WTC11 (cell line): ENCODE results near the gene ANKRD27.

Experiments
- ATF1 ChIP-seq: sonication (generic); formaldehyde crosslinking; IDR thresholded peaks from 2 replicates; pipeline ENCODE4 v1.8.1; 2023; ENCODE audit warnings: mild to moderate bottlenecking, moderate library complexity, missing genetic modification reagents
- ATF3 ChIP-seq: sonication (generic); formaldehyde crosslinking; conservative IDR thresholded peaks from 2 replicates; pipeline ENCODE4 v1.8.1; 2022; ENCODE audit warnings: mild to moderate bottlenecking, missing genetic modification reagents
- ATF6 ChIP-seq: sonication (generic); formaldehyde crosslinking; IDR thresholded peaks from 2 replicates; pipeline ENCODE4 v1.8.1; 2023; ENCODE audit warnings: mild to moderate bottlenecking, missing genetic modification reagents
- CTCF ChIP-seq: fragments of 200-600 bp; IDR thresholded peaks from 2 replicates; pipeline ENCODE4 v1.8.0; 2022; ENCODE audit warnings: antibody characterized with exemption
- ESRRA ChIP-seq: sonication (generic); formaldehyde crosslinking; IDR thresholded peaks from 2 replicates; pipeline ENCODE4 v1.8.1; 2022; ENCODE audit warnings: mild to moderate bottlenecking, missing genetic modification reagents, borderline replicate concordance

- TF ChIP-seq ATF3 (CRISPR knock-in tag) = no peak
- no peak for TF ChIP-seq CTCF
- no peak for TF ChIP-seq ESRRA
- TF ChIP-seq ATF6 (CRISPR knock-in tag) = no peak
- no peak for TF ChIP-seq ATF1 (CRISPR knock-in tag)
Observed at GRCh38 chr19:32647361-32647760, 27.6 kb downstream of the ANKRD27 start.
